Left ventricle myocardium inferior (tissue), 1 donor: ENCODE data around the gene FBH1. TPM values are rescaled to one million over a fixed set of nuclear protein-coding genes. Genes with fewer than 3 reads are reported as not detected.
"Not testable (repeated sequence)": the region's sequence is repeated elsewhere in the genome, so short reads cannot be mapped to it uniquely, and the experiment has no call there.

Experiments used
- DNase-seq: peaks from one replicate; pipeline ENCODE4 v3.0.0-alpha.2; 2020
- H3K27ac ChIP-seq: fragments of 200-600 bp; replicated peaks from 2 replicates; pipeline ENCODE4 v1.8.0; 2021
- H3K27me3 ChIP-seq: fragments of 200-600 bp; 2 replicates; pipeline ENCODE4 v1.8.0; 2021; ENCODE audit warnings: low read depth
- H3K36me3 ChIP-seq: fragments of 200-600 bp; 2 replicates; pipeline ENCODE4 v1.8.0; 2021
- H3K4me1 ChIP-seq: fragments of 200-600 bp; 2 replicates; pipeline ENCODE4 v1.8.0; 2021
- H3K4me3 ChIP-seq: fragments of 200-600 bp; 2 replicates; pipeline ENCODE4 v1.8.0; 2021; ENCODE audit warnings: mild to moderate bottlenecking, moderate library complexity
- H3K9me3 ChIP-seq: fragments of 200-600 bp; replicated peaks from 2 replicates; pipeline ENCODE4 v1.8.0; 2021
- CTCF ChIP-seq: fragments of 200-600 bp; IDR thresholded peaks from 2 replicates; pipeline ENCODE4 v1.8.0; 2021; ENCODE audit warnings: antibody characterized with exemption, mild to moderate bottlenecking, borderline replicate concordance
- intact Hi-C: fragments of 100-400 bp; cut with micrococcal nuclease; formaldehyde crosslinking; loops from one replicate; pipeline ENCODE4 v1.11.0; 2022
- total RNA-seq: library from RNA; stranded (reverse); fragmentation: NEBNext Ultra II Directional; extraction: Animal tissue kit (Norgen Biotek cat#: 25700); gene quantifications from one replicate; pipeline ENCODE4 v1.2.1, GENCODE V29; 2021
- donor health status: DM: no; HTN: yes; CAD: no; lungs with severe emphysema.

FBH1 gene
- total RNA-seq, 1 donor from 2014 or later, result 75.5 TPM

DNA sequence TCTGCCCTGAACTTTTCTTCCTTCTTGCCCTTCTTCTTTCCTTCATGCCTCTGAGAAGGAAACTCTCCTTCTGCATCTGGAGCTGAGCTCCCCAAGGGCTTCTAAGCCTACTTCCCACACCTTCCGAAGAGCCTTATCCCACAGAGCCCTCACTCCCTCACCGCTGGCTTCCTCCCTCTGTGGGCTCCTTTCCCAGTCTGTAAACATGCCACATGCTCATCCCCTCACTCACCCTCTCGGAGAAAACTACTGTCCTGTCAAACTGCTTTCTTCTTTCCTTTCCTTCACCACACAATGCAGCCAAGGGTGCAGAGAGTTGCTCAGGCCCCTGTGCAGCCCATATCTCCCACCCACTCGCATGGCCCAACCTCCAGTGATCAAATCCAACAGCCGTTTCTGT lies 18.4 kb upstream of the FBH1 start:
- Histone ChIP-seq H3K9me3 (peaks cover 9% of the 10 kb centered on the region), H3K36me3 (peaks cover 29% of the 10 kb centered on the region), H3K27ac (no peak overlapping the region), H3K27me3 (no peaks in the 10 kb centered on the region), H3K4me1 (peaks cover 8% of the 10 kb centered on the region), H3K4me3 (no peak overlapping the region)
- DNase-seq, result no peak
- intact Hi-C loops, result no loop called here
- TF ChIP-seq CTCF, result no peak

DNA sequence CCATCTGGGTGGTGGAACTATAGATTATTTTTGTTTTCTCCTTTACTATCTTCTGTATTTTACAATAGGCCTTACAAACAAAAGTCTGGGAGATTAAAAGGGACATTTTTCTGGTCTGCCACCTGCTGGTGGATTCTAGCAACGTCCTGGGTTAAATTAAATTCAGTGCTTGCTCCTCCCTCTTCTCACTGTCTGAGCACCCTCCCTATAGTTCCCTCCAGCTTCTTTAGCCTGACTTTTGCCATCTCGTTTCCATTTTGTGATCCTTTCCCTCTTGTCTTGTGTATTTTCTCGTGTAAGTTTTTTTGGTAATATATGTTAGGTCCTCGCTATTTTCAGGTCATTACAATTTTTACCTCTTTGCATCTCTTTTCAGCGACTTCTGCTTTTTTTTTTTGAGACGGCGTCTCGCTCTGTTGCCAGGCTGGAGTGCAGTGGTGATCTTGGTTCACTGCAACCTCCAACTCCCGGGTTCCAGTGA lies 16.5 kb upstream of the FBH1 start:
- Histone ChIP-seq H3K9me3 (no peaks in the 10 kb centered on the region), H3K27me3 (no peaks in the 10 kb centered on the region), H3K27ac (no peak overlapping the region), H3K4me3 (no peak overlapping the region), H3K4me1 (peaks cover 8% of the 10 kb centered on the region), H3K36me3 (peaks cover 40% of the 10 kb centered on the region)
- intact Hi-C loops, result no loop called here
- peak; percentile 85 for TF ChIP-seq CTCF
- peak; percentile 45 for DNase-seq

DNA sequence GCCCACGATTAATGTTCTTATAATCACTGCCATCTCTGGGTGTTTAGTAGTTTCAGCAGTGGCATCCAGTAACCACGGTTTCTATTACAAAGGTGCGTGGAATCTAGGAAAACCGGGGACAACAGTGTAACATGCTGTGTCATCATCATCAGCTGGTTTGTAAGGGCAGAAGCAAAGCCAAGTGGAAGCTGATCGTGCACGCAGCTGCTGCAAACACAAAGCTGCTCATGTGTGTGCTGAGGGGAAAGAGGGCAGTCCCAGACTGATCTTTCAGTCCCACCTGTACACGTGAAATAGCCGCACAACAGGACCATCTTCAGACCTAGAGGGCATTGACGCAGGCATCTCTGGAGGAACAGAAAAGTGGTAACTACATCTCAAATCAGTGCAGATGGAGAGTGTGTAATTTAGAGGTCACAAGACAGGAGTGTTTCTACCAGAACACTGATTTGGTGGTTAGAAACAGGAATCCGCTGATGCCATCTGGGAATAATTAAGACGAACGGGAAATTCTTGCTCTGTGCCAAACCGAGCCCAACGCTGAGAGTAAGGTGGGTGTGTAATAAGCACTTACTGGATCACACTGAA lies 13.8 kb upstream of the FBH1 start:
- H3K27me3 ChIP-seq, result no peaks in the 10 kb centered on the region
- peaks cover 65% of the 10 kb centered on the region for H3K36me3 ChIP-seq
- H3K4me3 ChIP-seq, result no peak overlapping the region
- no peak for DNase-seq
- H3K4me1 ChIP-seq, result peaks cover 3% of the 10 kb centered on the region
- H3K9me3 ChIP-seq, result no peaks in the 10 kb centered on the region
- no peak overlapping the region for H3K27ac ChIP-seq
- intact Hi-C loops, result no loop called here
- no peak for TF ChIP-seq CTCF

DNA sequence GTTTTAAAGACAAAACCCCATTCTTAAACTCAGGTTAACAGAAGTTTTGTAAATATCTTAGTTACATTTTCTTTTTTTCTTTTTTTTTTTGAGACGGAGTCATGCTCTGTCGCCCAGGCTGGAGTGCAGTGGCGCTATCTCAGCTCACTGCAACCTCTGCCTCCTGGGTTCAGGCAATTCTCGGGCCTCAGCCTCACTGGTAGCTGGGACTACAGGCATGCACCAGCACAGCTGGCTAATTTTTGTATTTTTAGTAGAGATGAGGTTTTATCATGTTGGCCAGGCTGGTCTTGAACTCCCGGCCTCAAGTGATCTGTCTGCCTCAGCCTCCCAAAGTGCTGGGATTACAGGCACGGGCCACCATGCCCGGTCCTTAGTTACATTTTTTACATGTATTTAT lies 13.0 kb upstream of the FBH1 start:
- H3K4me1 ChIP-seq, H3K9me3 ChIP-seq, H3K27me3 ChIP-seq, intact Hi-C loops, H3K4me3 ChIP-seq, DNase-seq, H3K27ac ChIP-seq: not testable (repeated sequence)
- peaks cover 73% of the 10 kb centered on the region for H3K36me3 ChIP-seq

GRCh38 chr10:5882961-5883360 lies 7.1 kb upstream of the FBH1 start:
- intact Hi-C loops, result no loop called here
- H3K27me3 ChIP-seq, result no peaks in the 10 kb centered on the region
- H3K27ac ChIP-seq, result no peak overlapping the region
- no peak overlapping the region for H3K4me3 ChIP-seq
- peaks cover 9% of the 10 kb centered on the region for H3K4me1 ChIP-seq
- DNase-seq, result no peak
- H3K9me3 ChIP-seq, result no peaks in the 10 kb centered on the region
- TF ChIP-seq CTCF, result no peak
- peaks cover 84% of the 10 kb centered on the region for H3K36me3 ChIP-seq

DNA sequence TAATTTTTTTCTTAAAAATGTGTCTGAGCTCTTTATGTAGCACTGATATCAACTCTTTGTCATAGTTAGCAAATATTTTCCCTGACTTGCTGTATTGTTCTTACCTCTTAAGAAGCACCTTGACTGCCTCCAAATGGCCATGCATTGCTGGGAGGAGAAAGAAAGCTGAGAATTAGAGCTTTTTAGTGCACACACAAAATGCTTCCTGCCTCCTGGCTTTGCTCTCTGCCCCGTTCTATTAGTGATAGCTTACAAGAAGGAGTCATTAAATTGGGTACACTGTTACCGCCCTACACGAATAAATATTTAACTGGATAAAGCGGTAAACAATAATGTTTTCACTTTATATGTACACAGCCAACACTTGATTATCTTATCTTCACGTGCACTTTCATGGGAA lies 4.4 kb upstream of the FBH1 start:
- H3K4me1 ChIP-seq, result peaks cover 28% of the 10 kb centered on the region
- no peak for DNase-seq
- H3K36me3 ChIP-seq, result peaks cover 59% of the 10 kb centered on the region
- intact Hi-C loops, result no loop called here
- H3K4me3 ChIP-seq, result no peak overlapping the region
- no peak for TF ChIP-seq CTCF
- H3K27me3 ChIP-seq, result no peaks in the 10 kb centered on the region
- no peaks in the 10 kb centered on the region for H3K9me3 ChIP-seq
- no peak overlapping the region for H3K27ac ChIP-seq
